HepG2 (cell line): ENCODE results near the gene HAUS1. TPM values are rescaled to one million over a fixed set of nuclear protein-coding genes. Genes with fewer than 3 reads are reported as not detected.

ENCODE experiments used
- AKAP8 ChIP-seq: sonication (generic); formaldehyde crosslinking; IDR thresholded peaks from 2 replicates; pipeline ENCODE4 v1.5.1; 2020; ENCODE audit warnings: mild to moderate bottlenecking, missing genetic modification reagents
- ARNTL ChIP-seq: sonication (generic); formaldehyde crosslinking; IDR thresholded peaks from 2 replicates; pipeline ENCODE4 v1.4.0; 2020; ENCODE audit warnings: mild to moderate bottlenecking, missing genetic modification reagents
- BCL6 ChIP-seq: IDR thresholded peaks from 2 replicates; pipeline ENCODE4 v1.6.1; 2016; ENCODE audit warnings: missing genetic modification reagents, missing compliant biosample characterization
- CC2D1A ChIP-seq: sonication (generic); formaldehyde crosslinking; IDR thresholded peaks from 2 replicates; pipeline ENCODE4 v1.8.1; 2023; ENCODE audit warnings: mild to moderate bottlenecking, missing genetic modification reagents
- CHCHD3 ChIP-seq: sonication (generic); formaldehyde crosslinking; IDR thresholded peaks from 2 replicates; pipeline ENCODE4 v1.8.0; 2022; ENCODE audit warnings: mild to moderate bottlenecking, missing genetic modification reagents, moderate library complexity
- CHD2 ChIP-seq: IDR thresholded peaks from 2 replicates; pipeline ENCODE4 v1.6.1; 2011; ENCODE audit warnings: low read depth, low read length, improper control_type of control experiment
- DPF2 ChIP-seq: sonication (generic); formaldehyde crosslinking; IDR thresholded peaks from 2 replicates; pipeline ENCODE4 v1.4.0; 2020; ENCODE audit warnings: mild to moderate bottlenecking, low read depth, missing genetic modification reagents, borderline replicate concordance
- FOXP1 ChIP-seq, 2 experiments: fragments of 450-650 bp in 1 of 2; IDR thresholded peaks; 2 replicates each; pipeline ENCODE4 v1.6.1; 2017 to 2018; ENCODE audit warnings: antibody characterized with exemption in 1 of 2
- GABPB1 ChIP-seq: IDR thresholded peaks from 2 replicates; pipeline ENCODE4 v1.6.1; 2016; ENCODE audit warnings: mild to moderate bottlenecking, missing genetic modification reagents, moderate library complexity, missing compliant biosample characterization
- HNRNPLL ChIP-seq: fragments of 200-400 bp; formaldehyde crosslinking; IDR thresholded peaks from 2 replicates; pipeline ENCODE4 v1.6.1; 2017; ENCODE audit warnings: mild to moderate bottlenecking, low read depth, low read length; ENCODE audit not compliant: poor library complexity, severe bottlenecking
- HOXA7 ChIP-seq: sonication (generic); formaldehyde crosslinking; IDR thresholded peaks from 2 replicates; pipeline ENCODE4 v1.8.1; 2022; ENCODE audit warnings: mild to moderate bottlenecking, missing genetic modification reagents, moderate library complexity
- JUNB ChIP-seq: sonication (generic); formaldehyde crosslinking; IDR thresholded peaks from 2 replicates; pipeline ENCODE4 v1.8.0; 2022; ENCODE audit warnings: missing genetic modification reagents, mild to moderate bottlenecking, borderline replicate concordance
- KDM3A ChIP-seq: IDR thresholded peaks from 2 replicates; pipeline ENCODE4 v1.6.1; 2018; ENCODE audit warnings: low read depth, missing compliant biosample characterization
- KLF12 ChIP-seq: sonication (generic); formaldehyde crosslinking; IDR thresholded peaks from 2 replicates; pipeline ENCODE4 v1.4.0; 2020; ENCODE audit warnings: missing genetic modification reagents, borderline replicate concordance
- RELA ChIP-seq: sonication (generic); formaldehyde crosslinking; IDR thresholded peaks from 2 replicates; pipeline ENCODE4 v1.4.0; 2020; ENCODE audit warnings: missing genetic modification reagents
- ZKSCAN8 ChIP-seq: IDR thresholded peaks from 2 replicates; pipeline ENCODE4 v1.6.1; 2016; ENCODE audit warnings: borderline replicate concordance, missing genetic modification reagents, missing compliant biosample characterization
- ZNF274 ChIP-seq: sonication (generic); formaldehyde crosslinking; IDR thresholded peaks from 2 replicates; pipeline ENCODE4 v1.5.1; 2020; ENCODE audit warnings: mild to moderate bottlenecking, missing genetic modification reagents
- ZNF282 ChIP-seq: fragments of 450-650 bp; IDR thresholded peaks from 2 replicates; pipeline ENCODE4 v1.6.1; 2018; ENCODE audit not compliant: partially characterized antibody
- ZNF333 ChIP-seq: sonication (generic); formaldehyde crosslinking; IDR thresholded peaks from 2 replicates; pipeline ENCODE4 v1.4.0; 2020; ENCODE audit warnings: mild to moderate bottlenecking, missing genetic modification reagents, borderline replicate concordance
- ZNF619 ChIP-seq: sonication (generic); formaldehyde crosslinking; IDR thresholded peaks from 2 replicates; pipeline ENCODE4 v1.4.0; 2020; ENCODE audit warnings: mild to moderate bottlenecking, missing genetic modification reagents
- ZNF883 ChIP-seq: sonication (generic); formaldehyde crosslinking; IDR thresholded peaks from 2 replicates; pipeline ENCODE4 v1.5.1; 2020; ENCODE audit warnings: mild to moderate bottlenecking, missing genetic modification reagents; ENCODE audit errors: not compliant biosample characterization
- polyA plus RNA-seq, 8 experiments: library from polyadenylated mRNA; depleted of rRNA in 3 of 8; stranded (reverse) in 7 of 8; unstranded in 1 of 8; fragments of >200 nt; fragmentation: Illumina TruSeq in 4 of 8; extraction: Trizol in 4 of 8; gene quantifications; 2 replicates each; pipeline versions ENCODE4 v1.2.1 to v1.2.3, GENCODE V29; 2011 to 2016; ENCODE audit warnings: low read depth in 4 of 8, missing spikeins in 1 of 8, mixed read lengths in 1 of 8; ENCODE audit not compliant: insufficient read depth in 1 of 8
- total RNA-seq, 5 experiments: library from RNA; depleted of rRNA; stranded (reverse); fragments of >200 nt; fragmentation: Illumina TruSeq; extraction: Trizol; gene quantifications; 2 replicates each; pipeline ENCODE4 v1.2.3, GENCODE V29; 2016; ENCODE audit warnings: low read depth in 1 of 5
- TF ChIP-seq, protein P1 (sequence below): sonication (generic); formaldehyde crosslinking; IDR thresholded peaks from 2 replicates; pipeline ENCODE4 v1.4.0; 2020; ENCODE audit warnings: missing genetic modification reagents, borderline replicate concordance
- TF ChIP-seq, protein P2 (sequence below): sonication (generic); formaldehyde crosslinking; IDR thresholded peaks from 2 replicates; pipeline ENCODE4 v1.8.1; 2023; ENCODE audit warnings: mild to moderate bottlenecking, missing genetic modification reagents, borderline replicate concordance
- TF ChIP-seq, protein P3 (sequence below): sonication (generic); formaldehyde crosslinking; IDR thresholded peaks from 2 replicates; pipeline ENCODE4 v1.5.0; 2020; ENCODE audit warnings: missing genetic modification reagents
- TF ChIP-seq, protein P4 (sequence below): sonication (generic); formaldehyde crosslinking; IDR thresholded peaks from 2 replicates; pipeline ENCODE4 v1.4.0; 2020; ENCODE audit warnings: missing genetic modification reagents

HAUS1 gene
- total and polyA plus RNA-seq, 2 of the 13 experiments (the other 11 are each of a cell fraction or from before 2014, with no cell fraction given): 20.6 to 59.2 TPM

DNA sequence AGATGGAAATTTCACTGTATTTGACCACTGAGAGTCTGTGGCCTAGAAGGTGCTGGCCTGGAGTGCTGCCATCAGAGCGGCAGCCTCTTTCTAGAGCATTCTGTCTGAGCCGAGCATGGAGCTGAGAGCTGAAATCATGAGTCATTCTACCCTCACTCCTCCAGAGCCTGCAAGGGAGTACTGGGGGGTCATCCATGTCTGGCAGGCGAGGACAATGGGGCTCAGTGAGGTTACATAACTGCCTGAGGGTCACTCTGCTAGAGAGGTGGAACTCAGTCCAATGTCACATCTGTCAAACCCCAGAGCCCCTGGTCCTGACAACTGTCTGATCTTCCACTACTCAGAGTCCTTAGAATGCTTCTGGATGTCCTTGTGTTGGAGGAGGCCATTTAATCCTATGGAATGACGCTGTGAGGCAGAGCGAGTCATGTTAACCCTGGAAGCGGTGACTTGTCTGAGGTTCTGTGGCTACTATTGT, 65.3 kb downstream of the HAUS1 start (continued):
- TF ChIP-seq, protein P1, sequence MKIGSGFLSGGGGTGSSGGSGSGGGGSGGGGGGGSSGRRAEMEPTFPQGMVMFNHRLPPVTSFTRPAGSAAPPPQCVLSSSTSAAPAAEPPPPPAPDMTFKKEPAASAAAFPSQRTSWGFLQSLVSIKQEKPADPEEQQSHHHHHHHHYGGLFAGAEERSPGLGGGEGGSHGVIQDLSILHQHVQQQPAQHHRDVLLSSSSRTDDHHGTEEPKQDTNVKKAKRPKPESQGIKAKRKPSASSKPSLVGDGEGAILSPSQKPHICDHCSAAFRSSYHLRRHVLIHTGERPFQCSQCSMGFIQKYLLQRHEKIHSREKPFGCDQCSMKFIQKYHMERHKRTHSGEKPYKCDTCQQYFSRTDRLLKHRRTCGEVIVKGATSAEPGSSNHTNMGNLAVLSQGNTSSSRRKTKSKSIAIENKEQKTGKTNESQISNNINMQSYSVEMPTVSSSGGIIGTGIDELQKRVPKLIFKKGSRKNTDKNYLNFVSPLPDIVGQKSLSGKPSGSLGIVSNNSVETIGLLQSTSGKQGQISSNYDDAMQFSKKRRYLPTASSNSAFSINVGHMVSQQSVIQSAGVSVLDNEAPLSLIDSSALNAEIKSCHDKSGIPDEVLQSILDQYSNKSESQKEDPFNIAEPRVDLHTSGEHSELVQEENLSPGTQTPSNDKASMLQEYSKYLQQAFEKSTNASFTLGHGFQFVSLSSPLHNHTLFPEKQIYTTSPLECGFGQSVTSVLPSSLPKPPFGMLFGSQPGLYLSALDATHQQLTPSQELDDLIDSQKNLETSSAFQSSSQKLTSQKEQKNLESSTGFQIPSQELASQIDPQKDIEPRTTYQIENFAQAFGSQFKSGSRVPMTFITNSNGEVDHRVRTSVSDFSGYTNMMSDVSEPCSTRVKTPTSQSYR: no peak
- TF ChIP-seq JUNB: no peak
- TF ChIP-seq, protein P2, sequence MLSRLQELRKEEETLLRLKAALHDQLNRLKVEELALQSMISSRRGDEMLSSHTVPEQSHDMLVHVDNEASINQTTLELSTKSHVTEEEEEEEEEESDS (CRISPR knock-in tag): no peak
- no peak for TF ChIP-seq ZNF282
- TF ChIP-seq, protein P3, sequence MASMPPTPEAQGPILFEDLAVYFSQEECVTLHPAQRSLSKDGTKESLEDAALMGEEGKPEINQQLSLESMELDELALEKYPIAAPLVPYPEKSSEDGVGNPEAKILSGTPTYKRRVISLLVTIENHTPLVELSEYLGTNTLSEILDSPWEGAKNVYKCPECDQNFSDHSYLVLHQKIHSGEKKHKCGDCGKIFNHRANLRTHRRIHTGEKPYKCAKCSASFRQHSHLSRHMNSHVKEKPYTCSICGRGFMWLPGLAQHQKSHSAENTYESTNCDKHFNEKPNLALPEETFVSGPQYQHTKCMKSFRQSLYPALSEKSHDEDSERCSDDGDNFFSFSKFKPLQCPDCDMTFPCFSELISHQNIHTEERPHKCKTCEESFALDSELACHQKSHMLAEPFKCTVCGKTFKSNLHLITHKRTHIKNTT: no peak
- TF ChIP-seq, protein P4, sequence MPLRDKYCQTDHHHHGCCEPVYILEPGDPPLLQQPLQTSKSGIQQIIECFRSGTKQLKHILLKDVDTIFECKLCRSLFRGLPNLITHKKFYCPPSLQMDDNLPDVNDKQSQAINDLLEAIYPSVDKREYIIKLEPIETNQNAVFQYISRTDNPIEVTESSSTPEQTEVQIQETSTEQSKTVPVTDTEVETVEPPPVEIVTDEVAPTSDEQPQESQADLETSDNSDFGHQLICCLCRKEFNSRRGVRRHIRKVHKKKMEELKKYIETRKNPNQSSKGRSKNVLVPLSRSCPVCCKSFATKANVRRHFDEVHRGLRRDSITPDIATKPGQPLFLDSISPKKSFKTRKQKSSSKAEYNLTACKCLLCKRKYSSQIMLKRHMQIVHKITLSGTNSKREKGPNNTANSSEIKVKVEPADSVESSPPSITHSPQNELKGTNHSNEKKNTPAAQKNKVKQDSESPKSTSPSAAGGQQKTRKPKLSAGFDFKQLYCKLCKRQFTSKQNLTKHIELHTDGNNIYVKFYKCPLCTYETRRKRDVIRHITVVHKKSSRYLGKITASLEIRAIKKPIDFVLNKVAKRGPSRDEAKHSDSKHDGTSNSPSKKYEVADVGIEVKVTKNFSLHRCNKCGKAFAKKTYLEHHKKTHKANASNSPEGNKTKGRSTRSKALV (CRISPR knock-in tag): no peak
- TF ChIP-seq HOXA7 (CRISPR knock-in tag): no peak
- no peak for TF ChIP-seq ZNF883 (CRISPR knock-in tag)
- no peak for TF ChIP-seq ZNF333 (CRISPR knock-in tag)
- no peak for TF ChIP-seq FOXP1 (IDR thresholded peaks at IDR 0.05)
- TF ChIP-seq FOXP1 (CRISPR knock-in tag; IDR thresholded peaks at IDR 0.05): no peak
- TF ChIP-seq ZNF619 (CRISPR knock-in tag): peak; percentile 34; the same call in 1 of the 2 replicates
- no peak for TF ChIP-seq ZNF274 (CRISPR knock-in tag)
- no peak for TF ChIP-seq KDM3A (CRISPR knock-in tag)
- no peak for TF ChIP-seq ARNTL (CRISPR knock-in tag)
- no peak for TF ChIP-seq CHD2
- no peak for TF ChIP-seq GABPB1 (CRISPR knock-in tag)
- TF ChIP-seq ZKSCAN8 (CRISPR knock-in tag): no peak
- TF ChIP-seq CC2D1A (CRISPR knock-in tag): no peak
- TF ChIP-seq BCL6: 0 out of 2 replicates have a peak, but pooled peaks have one; percentile 17
- TF ChIP-seq AKAP8 (CRISPR knock-in tag): no peak
- TF ChIP-seq HNRNPLL: no peak
- no peak for TF ChIP-seq KLF12
- TF ChIP-seq DPF2 (CRISPR knock-in tag): no peak
- TF ChIP-seq RELA (CRISPR knock-in tag): no peak
- no peak for TF ChIP-seq CHCHD3 (CRISPR knock-in tag)
